GM19467 (cell line): ENCODE measurements around the gene ZFR.
"Not testable (repeated sequence)": the region's sequence is repeated elsewhere in the genome, so short reads cannot be mapped to it uniquely, and the experiment has no call there.

Experiments used
- ATAC-seq: cut with Tn5 transposase; IDR thresholded peaks from one replicate; pipeline ENCODE4 v1.9.1; 2021; ENCODE audit warnings: mild to moderate bottlenecking, moderate library complexity; ENCODE audit not compliant: unreplicated experiment

ZFR gene

DNA sequence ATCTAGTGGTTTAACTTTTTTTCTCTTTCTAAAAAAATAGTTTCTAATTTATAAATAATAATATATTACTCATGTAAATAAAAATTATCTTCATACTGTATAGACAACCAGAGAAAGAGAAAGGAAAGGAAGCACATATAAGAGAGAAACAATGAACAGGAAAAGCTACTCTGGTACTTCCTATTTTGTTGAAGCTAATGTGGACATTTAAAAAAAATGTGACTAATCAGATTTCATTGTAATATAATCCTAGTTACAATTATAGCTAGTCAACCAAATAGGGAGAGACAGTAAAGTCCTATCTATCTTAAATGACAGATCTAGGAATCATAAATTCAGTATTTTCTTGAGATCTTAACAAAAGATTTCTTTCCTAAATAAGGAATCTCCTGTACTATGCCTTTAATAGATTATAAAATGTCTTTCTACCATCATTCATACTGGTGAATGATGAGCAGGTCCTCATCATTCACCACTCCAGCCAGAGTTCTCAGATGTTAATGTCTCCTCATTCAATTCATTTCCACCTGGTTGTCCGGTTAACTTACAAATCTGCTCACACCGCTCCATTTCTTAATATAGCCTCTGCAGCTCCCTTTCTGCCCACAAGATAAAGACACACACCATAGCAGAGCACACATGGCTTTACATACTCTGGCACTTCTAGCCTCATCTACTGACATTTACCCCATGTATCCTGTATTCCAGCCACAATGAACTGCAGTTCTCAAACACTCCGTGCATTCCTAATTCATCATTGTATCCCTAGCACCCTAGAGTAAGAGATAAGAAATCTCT lies 30.9 kb downstream of the ZFR start:
- no peak for ATAC-seq

GRCh38 chr5:32410630-32411029 lies 33.9 kb downstream of the ZFR start:
- ATAC-seq = no peak

- no peak for ATAC-seq
Observed at GRCh38 chr5:32406650-32407049, 37.9 kb downstream of the ZFR start.

- no peak for ATAC-seq
Observed at GRCh38 chr5:32405507-32405906, 39.0 kb downstream of the ZFR start.

GRCh38 chr5:32403760-32404159 lies 40.8 kb downstream of the ZFR start:
- ATAC-seq = no peak

GRCh38 chr5:32400401-32400800 lies 44.1 kb downstream of the ZFR start:
- no peak for ATAC-seq

- ATAC-seq = not testable (repeated sequence)
Observed at GRCh38 chr5:32398754-32399153, 45.8 kb downstream of the ZFR start.

GRCh38 chr5:32394981-32395380 lies 49.6 kb downstream of the ZFR start:
- no peak for ATAC-seq

DNA sequence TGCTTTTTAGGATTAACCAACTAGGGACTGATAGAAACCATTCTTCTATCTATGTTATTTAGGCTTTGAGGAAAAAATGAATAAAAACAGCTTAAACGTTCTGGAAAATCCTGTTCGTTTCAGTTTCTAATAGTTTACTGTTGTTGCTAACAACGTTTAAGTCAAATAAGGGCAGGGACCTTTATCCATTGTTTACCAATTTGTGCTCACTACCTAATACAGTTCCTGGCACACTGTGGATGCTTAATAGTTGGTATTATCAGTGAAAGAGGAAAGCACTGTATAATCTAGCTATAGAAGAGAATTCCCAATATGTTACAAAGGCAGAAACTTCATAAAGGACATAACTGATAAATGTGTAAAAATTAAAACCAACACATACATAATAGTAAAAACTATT lies 52.5 kb downstream of the ZFR start:
- ATAC-seq = no peak

DNA sequence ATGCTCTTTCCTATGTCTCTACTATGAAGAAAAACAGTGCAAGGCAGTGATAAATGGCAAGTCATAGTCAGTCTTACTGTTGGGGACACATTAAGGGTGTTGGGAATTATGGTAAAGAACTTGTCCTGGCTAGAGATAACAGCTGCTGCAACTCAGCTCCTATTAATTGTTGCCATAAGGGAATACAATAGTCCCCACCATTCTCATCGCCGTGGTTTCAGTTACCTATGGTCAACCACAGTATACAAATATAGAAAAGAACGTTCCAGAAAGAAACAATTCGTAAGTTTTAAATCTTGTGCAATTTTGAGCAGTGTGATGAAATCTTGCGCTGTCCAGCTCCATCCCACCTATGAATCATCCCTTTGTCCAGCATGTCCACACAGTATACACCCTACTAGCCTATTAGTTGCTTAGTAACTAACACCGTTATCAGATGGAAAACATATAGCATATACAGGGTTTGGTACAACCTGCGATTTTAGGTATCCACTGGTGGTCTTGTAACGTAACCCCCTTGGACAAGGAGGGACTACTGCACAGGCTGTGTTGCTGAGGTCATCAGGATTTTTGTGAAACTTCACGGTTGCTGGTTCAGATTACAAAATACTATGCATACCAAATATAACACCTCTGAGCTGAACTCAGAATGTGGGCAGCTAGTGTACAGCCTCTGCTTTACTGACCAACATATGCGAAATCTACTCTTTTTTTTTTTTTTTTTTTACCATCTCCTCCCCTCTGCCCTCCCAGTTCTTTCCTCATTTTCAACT lies 53.5 kb downstream of the ZFR start:
- ATAC-seq = no peak

GRCh38 chr5:32388432-32389129 lies 56.0 kb downstream of the ZFR start:
- no peak for ATAC-seq

DNA sequence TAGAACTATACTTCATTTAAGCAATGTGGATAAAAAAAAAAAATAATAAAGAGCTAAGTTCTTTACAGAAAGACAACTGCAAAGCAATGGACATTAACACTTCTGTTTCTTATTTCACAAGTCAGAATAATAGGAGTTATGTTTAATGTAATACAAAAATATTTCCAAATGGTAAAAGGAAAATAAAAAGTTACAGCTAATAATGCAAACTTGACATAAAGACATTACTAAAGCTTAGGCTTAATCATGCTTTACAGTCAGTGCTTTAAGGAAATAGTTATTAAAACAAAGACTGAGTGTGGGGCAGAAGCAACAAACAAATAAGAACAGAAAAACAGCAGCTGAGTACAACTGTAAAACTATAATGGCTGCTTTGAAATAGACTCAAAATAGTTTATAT lies 56.7 kb downstream of the ZFR start:
- ATAC-seq = no peak

DNA sequence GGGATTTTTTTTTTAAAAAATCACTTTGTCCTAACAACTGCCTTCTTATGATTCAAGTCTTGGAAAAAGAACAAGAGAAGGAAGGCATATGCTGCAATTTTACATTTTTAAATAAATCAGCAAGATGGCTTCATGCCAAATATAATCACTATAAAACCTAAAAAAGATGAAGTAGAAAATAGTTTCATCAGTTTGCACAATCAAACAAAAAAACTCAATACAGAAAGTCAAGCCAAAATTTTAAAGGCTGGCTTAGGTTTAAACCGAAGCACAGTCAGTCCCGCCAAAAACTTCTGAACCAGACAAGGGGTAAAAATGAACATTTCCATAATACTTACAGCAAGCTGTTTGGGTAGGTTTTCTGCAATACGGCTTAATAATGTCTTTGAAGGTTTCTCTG lies 57.3 kb downstream of the ZFR start:
- ATAC-seq = no peak

- ATAC-seq = no peak
Observed at GRCh38 chr5:32384621-32385020, 59.9 kb downstream of the ZFR start.

GRCh38 chr5:32383586-32383985 lies 61.0 kb downstream of the ZFR start:
- ATAC-seq = no peak

DNA sequence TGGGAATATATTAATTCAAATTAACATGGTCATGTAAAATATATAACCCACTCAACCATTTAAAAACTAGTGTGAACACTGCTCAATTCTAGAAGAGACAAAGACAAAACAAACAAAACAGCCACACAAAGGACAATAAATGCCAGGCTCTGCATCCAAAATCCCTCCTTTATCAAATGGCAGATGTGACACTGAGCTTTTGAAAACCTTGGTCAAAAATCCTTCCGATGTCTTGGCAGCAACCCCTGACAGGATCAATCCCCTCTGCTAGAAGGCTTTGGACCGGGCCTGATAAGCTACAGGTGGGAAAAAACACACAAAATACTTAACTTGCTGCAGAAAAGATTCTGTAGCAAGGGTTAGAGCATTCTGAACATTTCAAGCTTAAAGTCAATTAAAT lies 61.5 kb downstream of the ZFR start:
- no peak for ATAC-seq

DNA sequence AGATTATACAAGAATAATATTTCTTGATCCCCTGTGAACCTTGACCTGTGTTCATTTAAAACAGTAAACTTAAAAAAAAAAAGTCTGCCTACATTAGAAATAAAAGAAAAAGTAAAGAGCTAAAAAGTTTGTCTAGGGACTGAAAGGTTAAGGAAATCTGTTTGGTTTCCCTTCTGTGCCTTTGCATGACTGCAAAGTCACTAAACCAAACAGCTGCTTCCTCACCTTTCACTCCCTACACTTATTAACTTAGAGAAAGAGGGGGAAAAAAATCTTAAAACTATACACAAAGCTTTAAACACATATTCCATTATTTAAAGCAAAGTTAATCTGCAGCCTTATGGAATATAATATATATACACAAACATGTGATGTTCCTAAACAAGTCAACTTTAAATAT lies 65.1 kb downstream of the ZFR start:
- ATAC-seq = no peak

DNA sequence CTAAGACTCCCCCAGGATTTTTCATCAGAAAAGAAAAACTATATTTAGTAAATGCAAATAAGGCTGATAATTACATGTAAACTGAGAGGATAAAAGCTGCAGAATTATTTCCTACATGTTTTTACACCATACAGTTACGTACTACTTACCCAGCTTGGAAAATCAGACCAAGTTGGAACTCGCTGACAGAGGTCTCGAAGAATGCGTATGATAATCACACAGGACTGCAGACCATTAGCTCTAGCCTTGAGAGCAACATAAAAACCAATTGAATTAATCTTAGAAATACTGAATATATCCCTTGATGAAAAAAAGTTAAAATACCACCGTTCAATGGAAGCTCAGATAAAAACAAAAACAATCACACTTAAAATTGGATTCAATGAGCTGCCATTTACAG lies 65.6 kb downstream of the ZFR start:
- ATAC-seq = no peak

- ATAC-seq = no peak
Observed at GRCh38 chr5:32369542-32370155, 74.9 kb downstream of the ZFR start.

- no peak for ATAC-seq
Observed at GRCh38 chr5:32369032-32369431, 75.5 kb downstream of the ZFR start.

DNA sequence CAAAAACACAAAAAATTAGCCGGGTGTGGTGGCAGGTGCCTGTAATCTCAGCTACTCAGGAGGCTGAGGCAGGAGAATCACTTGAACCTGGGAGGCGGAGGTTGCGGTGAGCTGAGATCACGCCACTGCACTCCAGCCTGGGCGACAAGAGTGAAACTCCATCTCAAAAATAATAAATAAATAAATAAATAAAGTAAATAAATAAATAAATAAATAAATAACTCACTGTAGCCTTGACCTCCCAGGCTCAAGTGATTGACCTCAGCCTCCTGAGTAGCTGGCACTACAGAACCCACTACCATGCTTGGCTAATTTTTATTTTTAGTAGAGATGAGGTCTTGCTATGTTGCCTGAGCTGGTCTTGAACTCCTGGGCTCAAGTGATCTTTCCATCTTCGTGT lies 77.3 kb downstream of the ZFR start:
- not testable (repeated sequence) for ATAC-seq
